ENCODE results near the gene INTS11.

- TF ChIP-seq CTCF (conservative IDR thresholded peaks at IDR 0.05), result no peak
- no peak for TF ChIP-seq ZFX (IDR thresholded peaks at IDR 0.05)
These were observed 3.8 kb upstream of the INTS11 start for GRCh38 chr1:1328254-1328653.
